A549 treated with Hydrocortisone at 1 μM for 4 hours (cell line): Measurements from ENCODE around the gene IL20RA. TPM values are rescaled to one million over a fixed set of nuclear protein-coding genes. Genes with fewer than 3 reads are reported as not detected.

Source experiments
- total RNA-seq: library from RNA; stranded (reverse); fragments of 200-300 nt; extraction: Qiagen RNA extraction; gene quantifications from 5 replicates; pipeline ENCODE4 v1.2.3, GENCODE V29; 2022

The IL20RA gene
- total RNA-seq: 0.02 to 0.15 TPM (median 0.05 TPM) in 3 of 5 replicates, not detected in the others

GRCh38 chr6:137044366-137045221 lies at the start of gene IL20RA:
IL20RA (minus strand) TSS chr6:137044965; CDS start chr6:137044728, 237 bp downstream.

Other genes with a start within 250 kb of the IL20RA start
- 4.7 to 5.7 TPM (median 5.1 TPM) in 5 replicates for gene PEX7, start 222.4 kb downstream of the IL20RA start, total RNA-seq
- 0.05 to 0.09 TPM (median 0.06 TPM) in 3 of 5 replicates, not detected in the others for gene SLC35D3, start 122.7 kb downstream of the IL20RA start, total RNA-seq
- 0.03 TPM in 1 of 5 replicates, not detected in the others for gene IL22RA2, start 128.7 kb upstream of the IL20RA start, total RNA-seq
- gene IFNGR1, start 174.4 kb upstream of the IL20RA start, total RNA-seq: 40.0 to 48.7 TPM (median 41.3 TPM) in 5 replicates